Measurements from ENCODE around the gene C22orf39.

GRCh38 chr22:19479355-19480172 is 32.1 kb upstream of the C22orf39 start, which contains the start of gene CDC45:
- TF ChIP-seq CTCF (IDR thresholded peaks at IDR 0.05; ENCODE audit: borderline replicate concordance, extremely low read depth, low read length, poor library complexity, severe bottlenecking) = peak; percentile 5
- TF ChIP-seq EZH2 (IDR thresholded peaks at IDR 0.05; ENCODE audit: borderline replicate concordance, low read depth, low read length, severe bottlenecking) = no peak
